NCI-H1048 (cell line): ENCODE results near the gene RBM4.

ENCODE experiments used
- DNase-seq: peaks from one replicate; lab custom pipeline; 2025; lab: John Stamatoyannopoulos, UW

RBM4 gene

DNA sequence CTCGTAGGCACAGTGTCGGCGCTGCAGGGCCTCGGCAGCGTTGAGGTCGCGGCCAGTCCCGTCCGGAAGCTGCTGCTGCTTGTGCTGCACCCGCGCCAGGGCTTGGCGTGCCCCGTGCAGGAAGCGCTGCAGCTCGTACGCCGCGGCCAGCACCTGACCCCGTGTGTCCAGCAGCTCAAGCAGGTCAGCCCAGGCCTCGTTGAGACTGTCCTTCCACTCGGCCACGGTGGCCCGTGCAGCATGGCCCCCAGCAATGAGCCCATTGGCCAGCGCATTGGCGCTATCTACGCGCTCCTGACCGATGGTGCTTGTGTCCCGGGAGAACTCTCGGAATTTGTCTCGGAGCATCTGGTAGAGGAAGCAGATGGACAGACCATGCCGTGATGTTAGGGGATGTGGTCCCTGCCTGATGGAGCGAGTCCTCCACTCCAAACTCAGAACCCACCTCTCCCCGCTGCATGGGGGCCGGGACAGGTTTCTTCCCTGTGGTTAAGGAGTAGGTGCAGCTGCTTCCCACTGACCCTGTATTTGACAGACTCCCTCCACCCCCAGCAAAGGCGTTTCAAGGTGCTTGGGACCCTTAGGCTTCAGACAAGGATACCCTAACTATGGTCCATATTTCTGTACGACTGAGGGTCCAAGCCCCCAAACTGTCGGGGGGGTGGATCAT lies 52.9 kb downstream of the RBM4 start:
- no peak for DNase-seq

DNA sequence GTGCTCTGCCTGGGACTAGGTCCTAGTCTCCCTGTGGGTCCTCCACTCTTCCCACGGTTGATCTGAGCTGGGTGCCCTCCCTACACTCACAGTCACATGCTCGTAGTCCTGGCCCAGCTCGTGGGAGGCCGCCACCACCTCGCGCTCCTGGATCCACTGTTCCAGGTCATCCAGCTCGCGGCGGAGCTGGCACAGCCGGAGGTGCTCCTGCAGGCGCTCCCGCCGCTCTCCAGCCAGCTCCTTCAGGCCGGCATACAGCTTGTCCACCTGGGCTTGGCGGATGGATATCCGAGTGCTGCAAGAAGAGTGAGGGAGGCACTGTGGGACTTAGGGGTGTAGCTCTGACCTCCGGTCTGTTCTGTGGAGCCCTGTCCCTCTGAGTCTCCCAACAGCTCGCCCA lies 53.9 kb downstream of the RBM4 start:
- DNase-seq, result no peak

DNA sequence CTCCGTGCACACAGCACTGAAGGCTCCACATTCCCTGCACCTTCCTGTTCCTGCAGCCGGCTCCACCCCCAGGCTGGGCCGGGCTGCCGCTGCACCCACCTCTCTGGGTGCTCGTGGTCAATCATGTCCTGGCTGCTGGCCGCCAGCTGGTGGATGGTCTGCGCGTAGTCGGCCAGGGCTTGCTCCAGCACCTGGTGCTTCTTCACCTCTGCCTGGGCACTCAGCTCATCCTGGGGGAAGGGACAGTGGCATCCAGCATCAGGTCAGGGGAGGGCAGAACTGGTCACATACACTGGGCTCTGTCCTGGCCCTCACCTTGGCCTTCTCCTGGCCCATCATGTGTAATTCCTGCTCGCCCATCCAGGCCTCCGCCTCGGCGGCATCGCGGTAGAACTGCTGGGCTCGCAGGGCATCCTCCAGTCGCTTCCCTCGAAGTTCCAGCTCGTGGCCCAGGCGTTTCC lies 54.4 kb downstream of the RBM4 start:
- DNase-seq, result no peak

DNA sequence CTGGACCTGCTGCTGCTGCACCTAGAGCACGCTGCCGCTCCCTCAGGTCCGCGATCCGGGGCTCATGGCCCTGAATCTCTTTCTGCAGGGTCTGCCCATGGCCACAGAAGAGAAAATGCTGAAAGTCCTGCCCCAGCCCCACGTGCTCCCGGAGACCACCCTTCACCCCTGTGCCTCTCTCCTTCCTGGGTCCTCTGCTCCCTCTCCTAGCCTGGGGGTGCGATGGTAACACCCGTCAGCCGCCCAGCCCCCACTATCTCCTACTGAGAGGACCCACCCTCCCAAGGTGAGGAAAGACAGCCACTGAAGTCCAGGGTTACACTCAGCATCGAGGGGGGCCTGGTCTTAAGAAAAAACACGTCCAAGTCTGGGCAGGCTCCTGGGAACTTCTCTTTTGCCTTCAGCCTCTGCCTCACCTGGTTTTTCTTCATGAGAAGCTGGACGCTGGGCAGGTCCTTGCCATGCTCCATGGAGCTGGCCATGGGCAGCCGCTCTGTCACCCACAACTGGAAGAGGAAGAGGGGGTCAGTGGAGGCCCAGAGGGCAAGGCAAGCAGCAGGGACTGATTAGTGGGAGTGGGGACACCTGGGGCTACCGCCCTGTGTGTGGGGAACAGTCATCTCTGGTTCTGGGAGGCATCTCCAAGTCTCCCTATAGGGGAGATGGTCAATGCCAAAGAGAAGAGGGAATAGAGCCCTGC lies 55.0 kb downstream of the RBM4 start:
- no peak for DNase-seq

DNA sequence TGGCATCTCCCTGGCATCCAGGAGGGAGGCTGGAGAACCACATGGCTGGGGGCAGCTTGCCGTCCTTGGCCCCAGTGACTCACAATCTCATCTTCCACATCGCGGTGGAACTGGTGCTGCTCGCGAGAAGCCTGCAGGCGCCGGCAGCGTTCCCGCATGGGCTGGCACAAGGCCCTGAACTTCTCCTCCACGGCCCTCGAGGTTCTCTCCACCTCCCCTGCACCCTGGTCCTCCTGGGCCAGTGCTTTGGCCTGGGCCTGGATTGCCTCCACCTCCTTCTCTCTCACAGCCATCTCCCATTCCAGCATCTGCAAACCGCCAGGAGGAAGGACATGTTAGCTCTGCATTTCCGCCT lies 55.5 kb downstream of the RBM4 start:
- DNase-seq, result no peak

DNA sequence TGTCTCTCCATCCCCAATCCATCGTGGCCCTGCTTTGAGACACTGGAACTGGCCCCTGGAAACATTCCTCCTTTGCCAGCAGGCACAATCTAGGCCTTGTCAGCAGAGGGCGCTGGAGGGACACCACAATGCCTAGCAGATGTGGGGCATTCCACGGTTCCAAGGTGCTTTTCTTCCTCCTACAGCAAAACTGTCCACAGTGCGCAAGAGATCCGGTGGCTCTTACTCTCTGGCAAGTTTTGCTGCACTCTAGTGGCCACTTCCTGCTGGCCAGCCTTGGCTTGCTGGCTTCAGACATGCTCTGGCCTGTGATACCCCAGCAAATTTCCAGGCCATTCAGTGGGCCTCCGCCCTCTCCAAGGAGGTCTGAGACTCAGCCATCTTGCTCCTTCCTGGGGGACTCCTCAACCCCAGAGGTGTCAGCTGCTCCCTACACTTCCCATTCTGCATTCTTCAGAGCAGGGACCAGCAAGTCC lies 56.3 kb downstream of the RBM4 start:
- DNase-seq, result peak; percentile 78
